ENCODE measurements around the gene RTP4. TPM values are rescaled to one million over a fixed set of nuclear protein-coding genes. Genes with fewer than 3 reads are reported as not detected.

RTP4 gene
- total RNA-seq, 2 experiments from 2014 or later, result 0.43 to 0.81 TPM

DNA sequence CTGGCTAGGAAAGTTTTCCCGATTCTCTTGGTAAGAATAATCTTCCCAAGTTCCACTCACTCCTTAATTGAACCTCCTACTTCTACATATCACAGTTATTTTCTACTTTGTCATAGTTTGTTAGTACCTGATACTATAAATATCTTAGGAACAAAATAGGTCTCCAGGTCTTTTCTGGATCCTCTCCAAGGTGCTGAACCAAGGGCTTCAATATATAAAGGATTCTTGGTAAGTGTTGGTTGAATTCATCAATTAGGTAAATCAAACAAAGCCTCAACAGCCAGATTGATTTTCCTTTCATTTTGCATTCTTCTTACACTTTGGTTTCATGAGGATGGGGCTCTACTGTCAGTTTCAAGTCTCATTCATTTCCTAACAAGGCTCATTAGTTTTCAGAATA, 27.6 kb upstream of the RTP4 start:
- CTCF ChIA-PET, result no interaction called here
- no peaks in the 10 kb centered on the region for H3K36me3 Mint-ChIP-seq (ENCODE audit: low read depth)
- peaks cover 2% of the 10 kb centered on the region for H3K27me3 Mint-ChIP-seq (ENCODE audit: low read depth)
- H3K9me3 Mint-ChIP-seq, result no peaks in the 10 kb centered on the region
- H3K4me3 Mint-ChIP-seq, result no peak overlapping the region
- H3K27ac Mint-ChIP-seq, result no peak overlapping the region
- no peak for DNase-seq
- intact Hi-C loops (cut with micrococcal nuclease), result no loop called here
- no peaks in the 10 kb centered on the region for H3K4me1 Mint-ChIP-seq (ENCODE audit: low read depth)

- no peak for DNase-seq
- no peak overlapping the region for H3K27ac Mint-ChIP-seq
- CTCF ChIA-PET, result interaction anchor here (0.8 kb wide), 1 partner anchor 337 kb away, joined by 3 read pairs; no protein-coding TSS in a partner anchor
- H3K4me1 Mint-ChIP-seq (ENCODE audit: low read depth), result no peaks in the 10 kb centered on the region
- peaks cover 2% of the 10 kb centered on the region for H3K27me3 Mint-ChIP-seq (ENCODE audit: low read depth)
- no peaks in the 10 kb centered on the region for H3K36me3 Mint-ChIP-seq (ENCODE audit: low read depth)
- intact Hi-C loops (cut with micrococcal nuclease), result no loop called here
- no peaks in the 10 kb centered on the region for H3K9me3 Mint-ChIP-seq
- no peak overlapping the region for H3K4me3 Mint-ChIP-seq
These were observed 25.9 kb upstream of the RTP4 start for GRCh38 chr3:187342255-187342654.

- intact Hi-C loops (cut with micrococcal nuclease), result no loop called here
- CTCF ChIA-PET, result no interaction called here
- no peaks in the 10 kb centered on the region for H3K9me3 Mint-ChIP-seq
- no peak overlapping the region for H3K27ac Mint-ChIP-seq
- no peak for DNase-seq
- H3K4me3 Mint-ChIP-seq, result no peak overlapping the region
- no peaks in the 10 kb centered on the region for H3K36me3 Mint-ChIP-seq (ENCODE audit: low read depth)
- H3K4me1 Mint-ChIP-seq (ENCODE audit: low read depth), result no peaks in the 10 kb centered on the region
- no peaks in the 10 kb centered on the region for H3K27me3 Mint-ChIP-seq (ENCODE audit: low read depth)
These were observed 24.5 kb upstream of the RTP4 start for GRCh38 chr3:187343670-187344069.

GRCh38 chr3:187352581-187353575, 15.3 kb upstream of the RTP4 start:
- H3K4me1 Mint-ChIP-seq (ENCODE audit: low read depth), result no peaks in the 10 kb centered on the region
- no peak for DNase-seq
- CTCF ChIA-PET, result no interaction called here
- no peaks in the 10 kb centered on the region for H3K27me3 Mint-ChIP-seq (ENCODE audit: low read depth)
- H3K9me3 Mint-ChIP-seq, result no peaks in the 10 kb centered on the region
- no peak overlapping the region for H3K4me3 Mint-ChIP-seq
- no peaks in the 10 kb centered on the region for H3K36me3 Mint-ChIP-seq (ENCODE audit: low read depth)
- no peak overlapping the region for H3K27ac Mint-ChIP-seq
- intact Hi-C loops (cut with micrococcal nuclease), result no loop called here

- no peaks in the 10 kb centered on the region for H3K27me3 Mint-ChIP-seq (ENCODE audit: low read depth)
- intact Hi-C loops (cut with micrococcal nuclease), result no loop called here
- CTCF ChIA-PET, result interaction anchor here (0.7 to 2.6 kb wide), 2 partner anchors 38 to 1386 kb away, joined by 5 to 9 read pairs; no protein-coding TSS in a partner anchor
These were observed 10.1 kb upstream of the RTP4 start for GRCh38 chr3:187358068-187358467.

DNA sequence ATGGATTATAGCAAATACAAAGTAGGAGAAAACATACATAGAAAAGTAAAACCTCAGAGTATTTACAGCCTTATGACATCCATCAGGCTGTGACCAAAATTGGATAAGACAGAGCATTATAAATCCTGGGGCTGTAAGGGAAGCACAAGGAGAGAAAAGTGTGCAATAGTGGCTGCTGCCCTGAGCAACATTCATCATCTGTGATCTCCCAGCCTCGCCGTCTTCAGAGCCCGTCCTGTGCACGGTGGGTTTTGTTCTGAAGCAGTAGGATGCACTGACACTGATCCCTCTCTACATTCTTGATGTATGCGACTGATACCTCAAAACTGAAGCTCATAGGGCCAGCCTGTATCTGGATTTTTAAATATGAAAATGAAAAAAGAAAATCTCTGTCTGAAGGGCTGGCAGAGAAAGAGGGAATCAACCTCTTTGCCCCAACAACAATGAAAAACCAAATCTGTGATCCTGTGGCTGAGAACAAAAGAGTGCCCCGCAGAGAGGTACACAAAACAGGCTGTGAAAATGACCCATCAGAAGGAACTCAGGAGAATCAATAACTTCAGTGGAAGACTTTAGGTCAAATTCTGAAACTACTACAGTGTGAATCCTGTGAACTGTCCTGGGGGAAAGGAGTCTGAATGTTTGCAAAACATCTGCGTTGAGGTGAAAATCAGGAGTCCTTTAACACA, 8.2 kb upstream of the RTP4 start:
- Mint-ChIP-seq H3K27ac (no peak overlapping the region), H3K9me3 (no peaks in the 10 kb centered on the region), H3K4me3 (no peak overlapping the region), H3K27me3 (ENCODE audit: low read depth) (no peaks in the 10 kb centered on the region), H3K36me3 (ENCODE audit: low read depth) (no peaks in the 10 kb centered on the region), H3K4me1 (ENCODE audit: low read depth) (peaks cover 6% of the 10 kb centered on the region)
- intact Hi-C loops (cut with micrococcal nuclease), result no loop called here
- CTCF ChIA-PET, result interaction anchor here (0.7 to 2.6 kb wide), 3 partner anchors 9 to 41 kb away, joined by 3 to 9 read pairs (median 4); partner anchors contain the start of gene RTP4
- DNase-seq, result no peak

More at GRCh38 chr3:187358068-187358467, 10.1 kb upstream of the RTP4 start:
- Mint-ChIP-seq H3K4me1 (ENCODE audit: low read depth) (peaks cover 6% of the 10 kb centered on the region), H3K27ac (no peak overlapping the region), H3K36me3 (ENCODE audit: low read depth) (no peaks in the 10 kb centered on the region), H3K9me3 (no peaks in the 10 kb centered on the region), H3K4me3 (no peak overlapping the region)
- DNase-seq, result no peak

DNA sequence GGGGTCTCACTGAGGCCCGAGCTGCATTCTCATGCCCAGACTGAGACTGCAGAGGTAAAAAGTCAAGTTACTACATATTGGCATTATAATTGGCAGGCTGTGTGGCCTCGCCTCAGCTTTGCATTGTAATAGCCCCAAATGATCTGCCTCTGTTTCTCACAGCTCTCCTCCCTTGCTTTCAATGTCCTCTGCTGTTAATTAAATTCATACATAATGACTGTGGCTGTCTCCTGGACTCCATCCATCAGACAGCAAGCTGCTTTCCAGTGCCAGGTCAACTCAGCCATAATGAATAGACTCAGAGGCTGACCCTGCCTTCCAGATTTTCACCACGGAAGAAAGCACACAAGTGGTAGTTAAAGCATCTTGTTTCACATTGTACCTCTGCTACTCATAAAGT, 7.6 kb upstream of the RTP4 start:
- DNase-seq, result no peak
- Mint-ChIP-seq H3K4me3 (no peak overlapping the region), H3K27me3 (ENCODE audit: low read depth) (no peaks in the 10 kb centered on the region), H3K4me1 (ENCODE audit: low read depth) (peaks cover 6% of the 10 kb centered on the region), H3K9me3 (no peaks in the 10 kb centered on the region), H3K36me3 (ENCODE audit: low read depth) (no peaks in the 10 kb centered on the region), H3K27ac (no peak overlapping the region)
- CTCF ChIA-PET, result interaction anchor here (0.7 to 1.1 kb wide), 2 partner anchors 42 kb away, joined by 3 read pairs; no protein-coding TSS in a partner anchor
- intact Hi-C loops (cut with micrococcal nuclease), result no loop called here

DNA sequence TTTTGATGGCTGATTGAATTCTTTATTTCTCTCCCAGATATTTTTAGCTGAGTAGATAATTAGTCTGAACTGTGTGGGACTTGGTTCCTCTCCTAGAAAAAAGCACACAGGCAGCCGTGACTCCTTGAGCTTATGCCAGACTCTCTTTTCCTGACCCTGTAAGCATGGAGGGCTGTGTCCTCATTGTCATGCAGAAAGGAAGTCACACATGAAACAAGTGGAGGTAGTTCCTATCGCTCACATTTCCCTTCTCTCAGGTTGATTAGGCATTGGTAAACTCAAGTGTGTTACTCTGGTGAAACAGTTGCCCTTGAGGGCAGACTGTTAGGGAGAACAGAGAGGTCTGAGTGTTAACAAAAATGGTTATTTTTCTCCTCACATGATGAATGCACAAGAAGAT, 6.3 kb upstream of the RTP4 start:
- no peak for DNase-seq
- CTCF ChIA-PET, result interaction anchor here (1.1 kb wide), 1 partner anchor 43 kb away, joined by 3 read pairs; no protein-coding TSS in a partner anchor
- Mint-ChIP-seq H3K4me3 (no peak overlapping the region), H3K36me3 (ENCODE audit: low read depth) (no peaks in the 10 kb centered on the region), H3K9me3 (no peaks in the 10 kb centered on the region), H3K4me1 (ENCODE audit: low read depth) (peaks cover 6% of the 10 kb centered on the region), H3K27ac (no peak overlapping the region), H3K27me3 (ENCODE audit: low read depth) (no peaks in the 10 kb centered on the region)
- intact Hi-C loops (cut with micrococcal nuclease), result no loop called here

- Mint-ChIP-seq H3K4me1 (ENCODE audit: low read depth) (peaks cover 18% of the 10 kb centered on the region), H3K27me3 (ENCODE audit: low read depth) (no peaks in the 10 kb centered on the region), H3K27ac (no peak overlapping the region), H3K36me3 (ENCODE audit: low read depth) (peaks cover 25% of the 10 kb centered on the region), H3K4me3 (peak overlapping the region; percentile 82), H3K9me3 (peaks cover 4% of the 10 kb centered on the region)
- CTCF ChIA-PET, result interaction anchor here (0.7 to 2.0 kb wide), 8 partner anchors 13 to 312 kb away, joined by 3 to 8 read pairs (median 4); partner anchors contain the start of gene RPL39L
- intact Hi-C loops (cut with micrococcal nuclease), result loop anchor here (5.0 kb wide), 1 partner anchor 235 kb away; no protein-coding TSS in a partner anchor
- no peak for DNase-seq
These were observed 553 bp upstream of the RTP4 start for GRCh38 chr3:187367561-187368103.

GRCh38 chr3:187369089-187369447, 883 bp downstream of the RTP4 start:
- H3K4me1 Mint-ChIP-seq (ENCODE audit: low read depth), result peaks cover 18% of the 10 kb centered on the region
- CTCF ChIA-PET, result interaction anchor here (0.9 to 2.0 kb wide), 4 partner anchors 10 to 345 kb away, joined by 4 to 5 read pairs (median 4); partner anchors contain the start of gene RPL39L
- H3K4me3 Mint-ChIP-seq, result peak overlapping the region; percentile 82
- H3K36me3 Mint-ChIP-seq (ENCODE audit: low read depth), result peaks cover 27% of the 10 kb centered on the region
- peak; percentile 7 for DNase-seq
- no peaks in the 10 kb centered on the region for H3K27me3 Mint-ChIP-seq (ENCODE audit: low read depth)
- intact Hi-C loops (cut with micrococcal nuclease), result loop anchor here (5.0 kb wide), 1 partner anchor 237 kb away; no protein-coding TSS in a partner anchor
- H3K27ac Mint-ChIP-seq, result peak overlapping the region; percentile 88
- H3K9me3 Mint-ChIP-seq, result peaks cover 4% of the 10 kb centered on the region

GRCh38 chr3:187370051-187370450, 1.9 kb downstream of the RTP4 start:
- no peak overlapping the region for H3K4me3 Mint-ChIP-seq
- H3K9me3 Mint-ChIP-seq, result peaks cover 10% of the 10 kb centered on the region
- intact Hi-C loops (cut with micrococcal nuclease), result no loop called here
- peaks cover 18% of the 10 kb centered on the region for H3K4me1 Mint-ChIP-seq (ENCODE audit: low read depth)
- H3K27me3 Mint-ChIP-seq (ENCODE audit: low read depth), result no peaks in the 10 kb centered on the region
- CTCF ChIA-PET, result interaction anchor here (1.4 kb wide), 1 partner anchor 51 kb away, joined by 4 read pairs; no protein-coding TSS in a partner anchor
- DNase-seq, result no peak
- H3K27ac Mint-ChIP-seq, result no peak overlapping the region
- peaks cover 31% of the 10 kb centered on the region for H3K36me3 Mint-ChIP-seq (ENCODE audit: low read depth)

GRCh38 chr3:187375581-187375980, 7.4 kb downstream of the RTP4 start:
- DNase-seq, result no peak
- H3K4me1 Mint-ChIP-seq (ENCODE audit: low read depth), result no peaks in the 10 kb centered on the region
- no peak overlapping the region for H3K27ac Mint-ChIP-seq
- H3K4me3 Mint-ChIP-seq, result no peak overlapping the region
- CTCF ChIA-PET, result no interaction called here
- intact Hi-C loops (cut with micrococcal nuclease), result no loop called here
- peaks cover 28% of the 10 kb centered on the region for H3K36me3 Mint-ChIP-seq (ENCODE audit: low read depth)
- peaks cover 12% of the 10 kb centered on the region for H3K9me3 Mint-ChIP-seq
- no peaks in the 10 kb centered on the region for H3K27me3 Mint-ChIP-seq (ENCODE audit: low read depth)

All from activated naive CD4-positive, alpha-beta T cell treated with anti-CD3 and anti-CD28 coated beads for 36 hours (primary cell).